ENCODE measurements around the gene ANP32E. TPM values are rescaled to one million over a fixed set of nuclear protein-coding genes. Genes with fewer than 3 reads are reported as not detected.

The ANP32E gene
- polyA plus RNA-seq, 1 donor (not counting 4 experiments of a cell fraction or from before 2014, with no cell fraction given), result 18.9 TPM

DNA sequence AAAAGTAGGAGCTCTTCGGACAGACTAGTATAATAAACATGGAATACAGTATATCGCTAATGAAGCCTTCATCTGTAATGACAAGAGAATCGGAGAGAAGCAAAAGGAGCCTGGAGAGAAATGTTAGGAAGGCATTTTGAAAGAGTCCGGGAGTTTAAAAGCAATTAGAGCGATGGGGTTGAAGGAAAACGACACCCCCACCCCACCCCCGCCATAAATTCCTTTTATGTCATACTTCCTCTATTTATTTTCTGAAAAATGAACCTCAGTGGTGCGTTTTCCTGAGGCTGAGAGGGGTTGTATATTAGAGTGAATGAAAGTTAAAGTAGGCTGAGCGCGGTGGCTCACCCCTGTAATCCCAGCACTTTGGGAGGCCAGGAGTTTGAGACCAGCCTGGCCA is 33.5 kb upstream of the ANP32E start:
- H3K79me2 ChIP-seq (ENCODE audit: control insufficient read depth, insufficient read depth, low read length), result peaks cover 27% of the 10 kb centered on the region
- H3K9ac ChIP-seq (ENCODE audit: control insufficient read depth, extremely low read depth, insufficient read depth, low read length), result peak overlapping the region; percentile 99
- H3K4me3 ChIP-seq (ENCODE audit: control insufficient read depth in 2 of 3, extremely low read depth in 1 of 3, insufficient read depth in 2 of 3, low read depth in 1 of 3, low read length in 3 of 3), result peak overlapping the region; percentile 86 to 91 (median 91)
- H3K27ac ChIP-seq (ENCODE audit: control insufficient read depth, insufficient read depth, low read length), result peak overlapping the region; percentile 97
- H3K9me3 ChIP-seq (ENCODE audit: control insufficient read depth, low read depth, low read length), result no peaks in the 10 kb centered on the region
- H4K20me1 ChIP-seq (ENCODE audit: control insufficient read depth, extremely low read depth, insufficient read depth, low read length), result no peaks in the 10 kb centered on the region
- FAIRE-seq (no peak), DNase-seq (ENCODE audit: low read depth, low spot score) (no peak)
- H3K4me2 ChIP-seq (ENCODE audit: control insufficient read depth, extremely low read depth, insufficient read depth, low read depth, low read length), result peak overlapping the region; percentile 88
- TF ChIP-seq, protein P1, sequence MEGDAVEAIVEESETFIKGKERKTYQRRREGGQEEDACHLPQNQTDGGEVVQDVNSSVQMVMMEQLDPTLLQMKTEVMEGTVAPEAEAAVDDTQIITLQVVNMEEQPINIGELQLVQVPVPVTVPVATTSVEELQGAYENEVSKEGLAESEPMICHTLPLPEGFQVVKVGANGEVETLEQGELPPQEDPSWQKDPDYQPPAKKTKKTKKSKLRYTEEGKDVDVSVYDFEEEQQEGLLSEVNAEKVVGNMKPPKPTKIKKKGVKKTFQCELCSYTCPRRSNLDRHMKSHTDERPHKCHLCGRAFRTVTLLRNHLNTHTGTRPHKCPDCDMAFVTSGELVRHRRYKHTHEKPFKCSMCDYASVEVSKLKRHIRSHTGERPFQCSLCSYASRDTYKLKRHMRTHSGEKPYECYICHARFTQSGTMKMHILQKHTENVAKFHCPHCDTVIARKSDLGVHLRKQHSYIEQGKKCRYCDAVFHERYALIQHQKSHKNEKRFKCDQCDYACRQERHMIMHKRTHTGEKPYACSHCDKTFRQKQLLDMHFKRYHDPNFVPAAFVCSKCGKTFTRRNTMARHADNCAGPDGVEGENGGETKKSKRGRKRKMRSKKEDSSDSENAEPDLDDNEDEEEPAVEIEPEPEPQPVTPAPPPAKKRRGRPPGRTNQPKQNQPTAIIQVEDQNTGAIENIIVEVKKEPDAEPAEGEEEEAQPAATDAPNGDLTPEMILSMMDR (optimal IDR thresholded peaks at IDR 0.05 in 1 of 3, IDR thresholded peaks at IDR 0.05 in 1 of 3, conservative IDR thresholded peaks at IDR 0.05 in 1 of 3; ENCODE audit: extremely low read depth in 1 of 3, insufficient read depth in 2 of 3, low read length in 3 of 3), result no peak
- no peak for TF ChIP-seq EZH2 (IDR thresholded peaks at IDR 0.05; ENCODE audit: low read length)
- H3K27me3 ChIP-seq (ENCODE audit: control insufficient read depth, extremely low read depth, insufficient read depth, low read length), result no peaks in the 10 kb centered on the region
- peaks cover 9% of the 10 kb centered on the region for H3K4me1 ChIP-seq (ENCODE audit: control insufficient read depth, extremely low read depth, insufficient read depth, low read length)
- no peaks in the 10 kb centered on the region for H3K9me1 ChIP-seq (ENCODE audit: control insufficient read depth, extremely low read depth, insufficient read depth, low read length)
- peaks cover 20 to 27% of the 10 kb centered on the region in 2 experiments for H3K36me3 ChIP-seq (ENCODE audit: control insufficient read depth in 2 of 2, extremely low read depth in 1 of 2, insufficient read depth in 2 of 2, low read length in 2 of 2)
- peak overlapping the region; percentile 84 for H2AFZ ChIP-seq (ENCODE audit: control insufficient read depth, low read length)
- dilution Hi-C loops (cut with MboI; ENCODE audit: extremely low pct_ligation_motif_present, low sequenced_read_pairs), result no loop called here

DNA sequence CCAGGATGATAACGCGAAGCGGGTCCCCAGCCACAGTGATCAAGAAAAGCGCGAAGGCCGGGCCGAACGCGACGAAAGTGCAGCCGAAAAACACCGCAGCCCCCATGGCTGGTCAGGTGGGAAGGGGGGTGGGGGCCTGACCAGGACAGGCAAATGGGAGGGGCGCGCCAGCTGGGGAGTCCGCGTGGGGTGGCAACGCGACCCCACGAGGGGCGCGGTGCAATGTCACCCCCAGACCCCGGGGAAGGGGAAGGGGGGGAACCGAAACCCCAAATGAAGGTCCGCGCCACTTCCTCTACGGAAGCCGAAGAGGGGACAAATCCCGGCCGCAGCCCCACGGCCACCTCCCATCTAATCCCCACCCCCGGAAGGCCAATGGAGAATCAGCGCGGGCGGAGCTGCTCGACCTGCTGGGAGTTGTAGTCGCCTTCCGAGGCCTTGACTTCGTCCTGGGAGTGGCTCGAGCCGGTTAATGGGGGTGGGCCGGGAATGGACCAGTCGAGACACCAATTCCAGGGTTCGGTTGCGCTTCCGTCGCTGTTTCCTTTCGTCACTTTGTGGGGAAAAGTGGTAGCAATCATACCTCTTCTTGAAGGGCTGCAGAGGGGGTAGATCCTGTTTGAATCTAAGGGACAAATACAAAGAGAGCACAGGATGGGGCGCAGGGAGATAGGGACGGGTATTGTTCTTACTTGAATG is 32.9 kb upstream of the ANP32E start, which contains the start of gene APH1A:
APH1A (minus strand) TSS at position 312 of the 699 bp plus-strand sequence; CDS start at position 106, 206 bp downstream.
- Histone ChIP-seq H3K36me3 (ENCODE audit: control insufficient read depth in 2 of 2, extremely low read depth in 1 of 2, insufficient read depth in 2 of 2, low read length in 2 of 2) (peaks cover 17 to 27% of the 10 kb centered on the region in 2 experiments), H3K4me2 (ENCODE audit: control insufficient read depth, extremely low read depth, insufficient read depth, low read depth, low read length) (peak within 1 kb of the TSS; percentile 99), H3K27me3 (ENCODE audit: control insufficient read depth, extremely low read depth, insufficient read depth, low read length) (no peaks in the 10 kb centered on the region), H3K27ac (ENCODE audit: control insufficient read depth, insufficient read depth, low read length) (peak within 1 kb of the TSS; percentile 97), H3K9me1 (ENCODE audit: control insufficient read depth, extremely low read depth, insufficient read depth, low read length) (no peaks in the 10 kb centered on the region), H3K9ac (ENCODE audit: control insufficient read depth, extremely low read depth, insufficient read depth, low read length) (peak within 1 kb of the TSS; percentile 99), H3K4me1 (ENCODE audit: control insufficient read depth, extremely low read depth, insufficient read depth, low read length) (peaks cover 9% of the 10 kb centered on the region), H3K4me3 (ENCODE audit: control insufficient read depth in 2 of 3, extremely low read depth in 1 of 3, insufficient read depth in 2 of 3, low read depth in 1 of 3, low read length in 3 of 3) (peak within 1 kb of the TSS; percentile 86 to 91 (median 91)), H4K20me1 (ENCODE audit: control insufficient read depth, extremely low read depth, insufficient read depth, low read length) (no peaks in the 10 kb centered on the region), H3K9me3 (ENCODE audit: control insufficient read depth, low read depth, low read length) (no peaks in the 10 kb centered on the region), H3K79me2 (ENCODE audit: control insufficient read depth, insufficient read depth, low read length) (peaks cover 27% of the 10 kb centered on the region), H2AFZ (ENCODE audit: control insufficient read depth, low read length) (peak within 1 kb of the TSS; percentile 84)
- dilution Hi-C loops (cut with MboI; ENCODE audit: extremely low pct_ligation_motif_present, low sequenced_read_pairs), result no loop called here
- FAIRE-seq (peak; percentile 41), DNase-seq (ENCODE audit: low read depth, low spot score) (no peak)
- no peak for TF ChIP-seq EZH2 (IDR thresholded peaks at IDR 0.05; ENCODE audit: low read length)

Data from keratinocyte (primary cell).